ENCODE measurements around the gene TMEM181.

DNA sequence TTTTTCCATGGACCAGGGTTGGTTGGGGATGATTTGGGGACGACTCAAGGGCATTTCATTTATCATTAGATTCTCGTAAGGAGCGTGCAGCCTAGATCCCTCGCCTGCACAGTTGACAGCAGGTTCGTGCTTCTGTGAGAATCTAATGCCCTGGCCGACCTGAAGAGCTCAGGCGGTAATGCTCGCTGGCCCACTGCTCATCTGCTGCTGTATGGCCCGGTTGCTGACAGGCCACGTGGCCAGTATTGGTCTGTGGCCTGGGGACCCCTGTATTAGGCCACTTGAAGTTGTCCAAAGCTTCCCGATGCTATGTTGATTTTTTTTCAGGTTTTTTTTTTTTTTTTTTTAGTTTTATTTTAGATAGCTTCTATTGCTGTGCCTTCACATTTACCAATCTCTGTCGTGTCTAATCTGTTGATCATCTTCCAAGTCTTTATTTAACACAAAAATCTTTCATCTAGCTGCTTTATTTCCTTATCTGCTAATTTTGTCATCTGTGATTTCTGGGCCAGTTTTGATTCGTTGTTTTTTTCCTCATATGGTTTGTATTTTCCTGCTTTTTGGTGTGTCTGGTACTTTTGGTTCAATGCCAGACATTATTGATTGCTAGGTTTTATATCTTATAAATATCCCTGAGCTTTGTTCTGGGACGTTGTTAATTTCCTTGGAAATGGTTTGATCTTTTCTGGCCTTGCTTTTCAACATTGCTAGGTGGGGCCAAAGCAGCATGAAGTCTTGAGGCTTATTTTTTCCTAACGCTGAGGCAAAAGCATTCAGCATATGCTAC lies 43.6 kb downstream of the TMEM181 start:
- TF ChIP-seq, protein P1, sequence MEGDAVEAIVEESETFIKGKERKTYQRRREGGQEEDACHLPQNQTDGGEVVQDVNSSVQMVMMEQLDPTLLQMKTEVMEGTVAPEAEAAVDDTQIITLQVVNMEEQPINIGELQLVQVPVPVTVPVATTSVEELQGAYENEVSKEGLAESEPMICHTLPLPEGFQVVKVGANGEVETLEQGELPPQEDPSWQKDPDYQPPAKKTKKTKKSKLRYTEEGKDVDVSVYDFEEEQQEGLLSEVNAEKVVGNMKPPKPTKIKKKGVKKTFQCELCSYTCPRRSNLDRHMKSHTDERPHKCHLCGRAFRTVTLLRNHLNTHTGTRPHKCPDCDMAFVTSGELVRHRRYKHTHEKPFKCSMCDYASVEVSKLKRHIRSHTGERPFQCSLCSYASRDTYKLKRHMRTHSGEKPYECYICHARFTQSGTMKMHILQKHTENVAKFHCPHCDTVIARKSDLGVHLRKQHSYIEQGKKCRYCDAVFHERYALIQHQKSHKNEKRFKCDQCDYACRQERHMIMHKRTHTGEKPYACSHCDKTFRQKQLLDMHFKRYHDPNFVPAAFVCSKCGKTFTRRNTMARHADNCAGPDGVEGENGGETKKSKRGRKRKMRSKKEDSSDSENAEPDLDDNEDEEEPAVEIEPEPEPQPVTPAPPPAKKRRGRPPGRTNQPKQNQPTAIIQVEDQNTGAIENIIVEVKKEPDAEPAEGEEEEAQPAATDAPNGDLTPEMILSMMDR (IDR thresholded peaks at IDR 0.05): no peak
- TF ChIP-seq POLR2A (IDR thresholded peaks at IDR 0.05): no peak

All from right lobe of liver (tissue), 4 donors.